NK-92 (cell line): Measurements from ENCODE around the gene BACE2.

ENCODE experiments used
- DNase-seq: peaks from one replicate; lab custom pipeline; 2025; ENCODE audit not compliant: unreplicated experiment; lab: John Stamatoyannopoulos, UW

BACE2 gene

GRCh38 chr21:41317458-41317857, 149.5 kb downstream of the BACE2 start:
- DNase-seq, result no peak

- DNase-seq, result no peak
These were observed 150.3 kb downstream of the BACE2 start for GRCh38 chr21:41318218-41318617.

- DNase-seq, result no peak
These were observed 151.3 kb downstream of the BACE2 start for GRCh38 chr21:41319273-41319672.

GRCh38 chr21:41321211-41321907, 153.4 kb downstream of the BACE2 start:
- no peak for DNase-seq

- no peak for DNase-seq
These were observed 154.0 kb downstream of the BACE2 start for GRCh38 chr21:41321908-41322495.

- DNase-seq, result no peak
These were observed 154.8 kb downstream of the BACE2 start for GRCh38 chr21:41322496-41323382.

GRCh38 chr21:41325138-41325912, 157.4 kb downstream of the BACE2 start:
- DNase-seq, result no peak

- DNase-seq, result no peak
These were observed 158.6 kb downstream of the BACE2 start for GRCh38 chr21:41326414-41327080.

- no peak for DNase-seq
These were observed 159.8 kb downstream of the BACE2 start for GRCh38 chr21:41327753-41328152.

- no peak for DNase-seq
These were observed 161.0 kb downstream of the BACE2 start for GRCh38 chr21:41328660-41329607.
